ENCODE results near the gene DOCK4. TPM values are rescaled to one million over a fixed set of nuclear protein-coding genes. Genes with fewer than 3 reads are reported as not detected.
"Not testable (repeated sequence)": the region's sequence is repeated elsewhere in the genome, so short reads cannot be mapped to it uniquely, and the experiment has no call there.

Gene DOCK4
- total and polyA plus RNA-seq, 7 donors, result 1.8 to 12.7 (median 7.1) TPM

- Histone ChIP-seq H3K36me3 (ENCODE audit: insufficient read depth in 1 of 2, low read depth in 1 of 2) (peaks cover 2 to 14% of the 10 kb centered on the region in 2 donors), H3K27ac (no peak overlapping the region), H3K27me3 (ENCODE audit: insufficient read depth in 3 of 3, low read length in 2 of 3) (no peaks in the 10 kb centered on the region), H3K4me1 (no peaks in the 10 kb centered on the region), H3K9me3 (no peaks in the 10 kb centered on the region), H3K4me3 (no peak overlapping the region)
- WGBS, 3 donors, result 89 to 96% (median 91%) methylated on average over 3 of the region's 3 CpGs
- intact Hi-C loops (cut with DNase I), result no loop called here
- TF ChIP-seq CTCF (IDR thresholded peaks at IDR 0.05), result no peak
- ATAC-seq, result no peak
- no peak for DNase-seq
Observed at GRCh38 chr7:111914291-111914690, 291.9 kb downstream of the DOCK4 start.

- Histone ChIP-seq H3K9me3 (no peaks in the 10 kb centered on the region), H3K4me3 (no peak overlapping the region), H3K27me3 (ENCODE audit: insufficient read depth in 3 of 3, low read length in 2 of 3) (no peaks in the 10 kb centered on the region), H3K4me1 (no peaks in the 10 kb centered on the region), H3K36me3 (ENCODE audit: insufficient read depth in 1 of 2, low read depth in 1 of 2) (peaks cover 2 to 24% of the 10 kb centered on the region in 2 donors), H3K27ac (no peak overlapping the region)
- intact Hi-C loops (cut with DNase I), result no loop called here
- ATAC-seq (no peak), DNase-seq (no peak)
- TF ChIP-seq CTCF (IDR thresholded peaks at IDR 0.05), result no peak
- WGBS, 3 donors, result 57 to 62% (median 60%) methylated on average over 5 of the region's 5 CpGs
Observed at GRCh38 chr7:111911166-111911961, 294.8 kb downstream of the DOCK4 start.

GRCh38 chr7:111910656-111911055, 295.5 kb downstream of the DOCK4 start:
- H3K36me3 ChIP-seq (ENCODE audit: insufficient read depth in 1 of 2, low read depth in 1 of 2), result peaks cover 2 to 26% of the 10 kb centered on the region in 2 donors
- H3K9me3 ChIP-seq, result no peaks in the 10 kb centered on the region
- ATAC-seq (no peak), DNase-seq (no peak)
- H3K27me3 ChIP-seq (ENCODE audit: insufficient read depth in 3 of 3, low read length in 2 of 3), result no peaks in the 10 kb centered on the region
- intact Hi-C loops (cut with DNase I), result no loop called here
- no peak overlapping the region for H3K27ac ChIP-seq
- WGBS, 3 donors, result 81 to 87% (median 86%) methylated on average over 5 of the region's 5 CpGs
- H3K4me3 ChIP-seq, result no peak overlapping the region
- no peaks in the 10 kb centered on the region for H3K4me1 ChIP-seq
- TF ChIP-seq CTCF (IDR thresholded peaks at IDR 0.05), result no peak

GRCh38 chr7:111908673-111909072, 297.5 kb downstream of the DOCK4 start:
- peaks cover 0 to 12% of the 10 kb centered on the region in 2 donors for H3K36me3 ChIP-seq (ENCODE audit: insufficient read depth in 1 of 2, low read depth in 1 of 2)
- H3K9me3 ChIP-seq; ATAC-seq; H3K4me1 ChIP-seq; DNase-seq; H3K27me3 ChIP-seq (ENCODE audit: insufficient read depth in 3 of 3, low read length in 2 of 3); H3K4me3 ChIP-seq; intact Hi-C loops (cut with DNase I); H3K27ac ChIP-seq: not testable (repeated sequence)
- WGBS, 3 donors, result 94 to 100% (median 96%) methylated on average over 3 of the region's 3 CpGs

GRCh38 chr7:111903797-111904196, 302.4 kb downstream of the DOCK4 start:
- no peak for TF ChIP-seq CTCF (IDR thresholded peaks at IDR 0.05)
- no peak for DNase-seq
- Histone ChIP-seq H3K36me3 (ENCODE audit: insufficient read depth in 1 of 2, low read depth in 1 of 2) (peaks cover 6 to 30% of the 10 kb centered on the region in 2 donors), H3K27me3 (ENCODE audit: insufficient read depth in 3 of 3, low read length in 2 of 3) (no peaks in the 10 kb centered on the region), H3K9me3 (no peaks in the 10 kb centered on the region), H3K4me3 (no peak overlapping the region), H3K27ac (no peak overlapping the region), H3K4me1 (no peaks in the 10 kb centered on the region)
- intact Hi-C loops (cut with DNase I), result no loop called here
- ATAC-seq, result no peak
- 91 to 95% (median 93%) methylated on average over 2 of the region's 2 CpGs for WGBS, 3 donors

Data from psoas muscle (tissue), 8 donors.